GM19351 (cell line): Measurements from ENCODE around the gene SLC12A4.
"Not testable (repeated sequence)": the region's sequence is repeated elsewhere in the genome, so short reads cannot be mapped to it uniquely, and the experiment has no call there.

ENCODE experiments used
- ATAC-seq: cut with Tn5 transposase; IDR thresholded peaks from one replicate; pipeline ENCODE4 v1.9.1; 2021; ENCODE audit warnings: mild to moderate bottlenecking, moderate library complexity; ENCODE audit not compliant: unreplicated experiment

The SLC12A4 gene

DNA sequence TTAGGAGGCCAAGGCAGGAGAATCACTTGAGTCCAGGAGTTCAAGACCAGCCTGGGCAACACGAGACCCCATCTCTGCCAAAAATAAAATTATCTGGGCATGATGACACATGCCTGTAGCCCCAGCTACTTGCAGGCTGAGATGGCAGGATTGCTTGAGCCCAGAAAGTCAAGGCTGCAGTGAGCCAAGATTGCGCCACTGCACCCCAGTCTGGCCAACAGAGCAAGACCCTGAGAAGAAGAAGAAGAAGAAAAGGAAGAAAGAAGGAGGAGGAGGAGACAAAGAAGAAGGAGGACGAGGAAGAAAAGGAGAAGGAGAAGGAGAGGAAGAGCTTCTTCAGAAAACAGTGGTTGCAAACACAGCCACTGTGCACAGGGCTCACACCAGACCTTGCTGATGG lies 20.2 kb upstream of the SLC12A4 start:
- ATAC-seq: no peak

DNA sequence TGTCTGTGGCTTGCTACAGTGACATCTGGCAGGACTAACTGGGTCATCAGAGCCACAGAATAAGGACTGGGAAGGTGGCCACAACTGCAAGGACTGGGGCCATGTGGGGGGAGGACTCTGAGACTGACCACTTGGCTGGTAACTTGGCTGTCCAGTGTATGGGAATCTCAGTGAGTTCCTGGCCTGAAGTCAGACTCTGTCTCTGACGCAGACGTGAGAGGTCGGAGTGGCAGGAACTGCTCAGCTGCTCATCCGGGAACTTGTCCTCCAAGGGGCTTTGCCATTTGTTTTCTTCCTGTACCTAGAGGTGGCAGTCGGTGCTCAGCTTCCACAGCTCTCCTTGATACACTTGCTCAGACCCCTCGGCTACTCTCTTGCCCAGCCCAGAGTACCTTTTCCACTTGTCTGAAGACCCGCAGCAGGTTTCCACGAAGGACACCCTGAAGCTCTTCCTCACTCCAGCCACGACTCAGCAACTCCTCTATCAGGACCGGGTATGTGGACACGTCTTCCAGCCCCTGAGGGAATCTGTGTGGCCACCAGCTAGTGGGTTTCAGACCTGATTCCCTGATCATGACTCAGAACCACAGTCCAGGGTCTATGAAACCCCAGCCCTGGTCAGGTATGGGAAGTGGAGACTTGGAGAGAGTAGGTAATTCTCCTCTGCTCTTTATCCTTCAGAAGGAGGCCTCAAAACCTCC lies 19.2 kb upstream of the SLC12A4 start:
- no peak for ATAC-seq

DNA sequence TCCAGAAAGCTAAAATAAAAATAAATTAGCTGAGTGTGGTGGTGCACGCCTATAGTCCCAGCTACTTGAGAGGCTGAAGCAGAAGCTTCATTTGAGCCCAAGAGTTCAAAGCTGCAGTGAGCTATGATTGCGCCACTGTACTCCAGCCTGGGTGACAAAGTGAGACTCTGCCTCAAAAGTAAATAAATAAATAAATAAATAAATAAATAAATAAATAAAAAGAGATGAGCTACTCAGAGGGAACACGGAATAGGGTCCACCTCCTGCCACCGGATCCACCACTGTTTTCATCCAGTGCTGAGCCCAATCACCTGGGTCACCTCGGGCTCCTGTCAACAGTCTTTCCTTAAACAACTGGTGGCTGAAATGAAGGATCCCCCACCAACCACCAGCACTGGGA lies 18.5 kb upstream of the SLC12A4 start:
- ATAC-seq: no peak

DNA sequence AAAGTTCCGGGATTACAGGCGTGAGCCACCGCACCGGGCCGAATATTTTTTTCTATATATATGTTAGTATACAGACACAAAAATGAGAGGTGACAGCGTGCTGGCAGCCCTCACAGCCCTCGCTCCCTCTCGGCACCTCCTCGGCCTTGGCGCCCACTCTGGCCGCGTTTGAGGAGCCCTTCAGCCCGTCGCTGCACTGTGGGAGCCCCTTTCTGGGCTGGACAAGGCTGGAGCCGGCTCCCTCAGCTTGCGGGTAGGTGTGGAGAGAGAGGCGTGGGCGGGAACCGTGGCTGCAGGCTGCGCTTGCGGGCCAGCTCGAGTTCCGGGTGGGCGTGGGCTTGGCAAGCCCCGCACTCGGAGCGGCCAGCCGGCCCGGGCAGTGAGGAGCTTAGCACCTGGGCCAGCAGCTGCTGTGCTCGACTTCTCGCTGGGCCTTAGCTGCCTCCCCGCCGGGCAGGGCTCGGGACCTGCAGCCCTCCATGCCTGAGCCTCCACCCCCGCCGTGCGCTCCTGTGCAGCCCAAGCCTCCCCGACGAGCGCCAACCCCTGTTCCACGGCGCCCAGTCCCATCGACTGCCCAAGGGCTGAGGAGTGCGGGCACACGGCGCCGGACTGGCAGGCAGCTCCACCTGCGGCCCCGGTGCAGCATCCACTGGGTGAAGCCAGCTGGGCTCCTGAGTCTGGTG lies 13.7 kb upstream of the SLC12A4 start:
- no peak for ATAC-seq

DNA sequence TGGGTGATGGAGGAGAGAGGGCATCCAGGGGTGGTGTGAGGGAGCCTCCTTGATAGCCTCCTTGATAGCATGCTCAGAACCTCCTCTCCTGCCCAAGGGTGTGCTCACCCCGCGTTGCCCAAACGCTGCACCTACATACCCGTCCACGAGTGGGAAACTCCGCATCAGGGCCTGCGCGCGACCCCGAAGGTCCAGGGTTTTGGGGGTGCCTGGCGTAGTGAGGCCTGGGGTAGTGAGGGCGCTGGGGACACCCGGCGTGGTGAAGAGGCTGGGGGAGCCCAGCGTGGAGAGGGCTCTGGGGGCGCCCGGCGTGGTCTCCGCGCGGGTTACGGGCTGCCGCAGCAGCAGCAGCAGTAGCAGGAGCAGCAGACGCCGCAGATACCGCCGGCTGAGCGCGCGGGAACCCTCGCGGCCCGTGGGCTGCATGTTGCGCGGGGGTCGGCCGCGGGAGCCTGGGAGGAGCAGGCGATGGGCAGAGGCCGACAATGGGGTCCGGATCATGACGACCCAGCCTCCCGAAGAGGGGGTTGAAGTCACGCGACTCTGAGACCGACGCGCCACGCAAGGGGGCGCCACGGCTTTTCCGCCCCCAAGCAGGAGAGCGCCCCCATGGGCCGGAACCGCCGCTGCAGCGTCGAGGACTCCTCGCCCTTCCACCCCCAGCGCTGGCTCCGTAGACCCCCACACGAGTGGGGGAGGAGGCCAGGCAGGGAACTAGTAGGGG lies 11.7 kb upstream of the SLC12A4 start, which contains the start of gene DPEP3:
Gene DPEP3, minus strand, starts transcription at position 545 of the 724 bp plus-strand sequence. Its CDS starts 119 bp downstream, at position 426.
- ATAC-seq: no peak

DNA sequence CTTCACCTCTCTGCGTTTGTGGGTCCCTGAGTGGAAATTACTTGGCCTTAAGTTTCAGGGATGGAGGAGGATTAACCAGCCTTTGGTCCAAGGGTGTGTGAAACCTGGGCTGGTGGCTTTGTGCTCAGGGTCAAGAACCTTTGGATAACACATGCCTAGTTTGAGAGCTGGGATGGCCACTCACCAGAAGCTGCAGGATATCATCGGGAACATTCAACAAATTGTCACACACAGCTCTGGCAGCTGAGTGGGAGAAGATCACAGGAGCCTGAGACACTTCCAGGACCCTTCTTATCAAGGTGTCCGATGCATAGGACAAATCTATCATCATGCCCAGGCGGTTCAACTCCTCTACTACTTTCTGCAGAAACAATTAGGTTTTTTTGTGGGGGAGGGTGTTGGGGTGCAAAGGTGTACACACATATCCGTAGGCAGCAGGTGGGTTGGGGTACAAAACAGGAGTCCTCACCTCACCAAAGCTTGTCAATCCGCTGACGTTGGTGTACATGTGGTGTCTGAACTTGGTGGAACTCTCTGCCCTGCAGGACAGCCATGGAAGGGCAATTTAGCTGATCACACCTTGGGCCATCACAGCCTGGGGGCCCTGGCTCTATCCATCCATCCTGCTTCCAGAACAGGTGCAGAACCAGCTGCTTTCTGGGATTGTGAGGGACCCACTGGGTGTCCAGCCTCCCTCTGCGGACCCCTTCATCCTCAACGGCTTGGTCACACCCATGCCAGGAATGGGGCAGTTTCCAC lies 9.2 kb upstream of the SLC12A4 start:
- ATAC-seq: no peak

DNA sequence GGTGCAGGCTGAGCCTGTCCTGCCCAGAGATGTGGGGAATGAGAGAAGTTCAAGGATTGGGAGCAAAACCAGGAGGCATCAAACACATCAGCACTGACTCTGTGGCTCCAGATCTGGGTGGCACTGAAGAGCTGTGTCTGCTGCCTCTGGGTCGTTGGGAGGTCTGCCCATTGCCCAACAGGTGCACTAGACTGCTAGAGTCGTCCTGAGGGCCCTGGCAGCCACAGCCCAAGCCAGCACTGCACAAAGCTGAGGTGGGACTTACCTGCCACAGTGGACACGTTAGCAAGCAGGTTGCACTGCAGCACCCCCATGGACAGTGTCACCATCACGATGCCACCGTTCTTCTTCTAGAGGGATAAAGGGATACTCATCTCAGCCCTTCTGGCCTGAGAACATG lies 8.6 kb upstream of the SLC12A4 start:
- ATAC-seq: no peak

DNA sequence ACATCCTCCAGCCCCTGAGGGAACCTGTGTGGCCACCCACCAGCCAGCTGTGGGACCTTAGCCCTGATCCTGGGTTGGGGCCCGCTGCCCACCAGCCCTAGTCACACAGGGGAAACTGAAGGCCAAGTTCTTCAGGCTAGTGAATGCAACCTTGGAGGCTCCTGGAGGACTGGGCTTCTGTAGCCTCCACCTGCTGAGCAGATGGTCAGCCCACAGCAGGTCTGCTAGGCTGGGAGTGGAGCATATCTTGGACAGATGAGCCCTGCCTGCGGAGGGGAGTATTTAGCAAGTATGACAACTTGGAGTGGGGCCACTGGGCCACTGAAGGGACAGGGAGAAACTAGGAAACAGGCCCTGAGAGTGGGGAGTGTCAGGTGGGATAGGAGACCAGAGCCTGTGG lies 7.8 kb upstream of the SLC12A4 start:
- no peak for ATAC-seq

DNA sequence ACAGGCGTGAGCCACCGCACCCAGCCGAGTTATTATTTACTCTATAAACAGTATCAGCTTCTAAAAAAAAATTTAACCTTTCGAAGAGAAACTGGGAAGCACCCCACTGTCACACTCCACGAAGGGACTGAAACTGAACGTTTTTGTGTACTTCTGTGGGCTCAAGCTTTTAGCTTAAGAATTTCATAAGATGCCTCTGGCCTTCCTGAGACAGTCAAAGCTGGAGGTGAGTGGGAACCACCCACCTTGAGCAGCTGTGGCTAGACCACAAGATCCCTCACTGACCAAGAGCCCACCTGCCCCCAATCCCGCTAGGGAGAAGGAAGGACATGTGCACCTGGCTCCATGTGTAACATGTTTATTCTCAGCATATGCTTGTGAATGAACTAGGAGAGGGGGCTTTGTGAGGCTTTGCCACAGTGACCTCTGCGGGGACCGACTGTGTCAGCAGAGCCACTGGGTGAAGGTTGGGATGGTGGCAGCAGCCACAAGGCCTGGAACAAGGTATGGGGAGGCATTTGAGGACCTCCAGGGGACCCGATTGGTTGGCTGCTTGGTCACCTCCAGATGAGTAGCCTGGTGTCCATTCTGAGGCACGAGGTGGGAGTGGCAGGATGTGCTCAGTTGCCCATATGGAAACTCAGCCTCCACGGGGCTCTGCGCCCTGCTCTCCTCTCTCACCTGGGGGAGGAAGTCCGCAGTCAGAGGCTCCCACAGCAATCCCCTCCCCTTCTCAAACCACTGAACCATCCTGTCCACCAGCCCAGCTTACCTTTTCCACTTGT lies 7.1 kb upstream of the SLC12A4 start:
- no peak for ATAC-seq

DNA sequence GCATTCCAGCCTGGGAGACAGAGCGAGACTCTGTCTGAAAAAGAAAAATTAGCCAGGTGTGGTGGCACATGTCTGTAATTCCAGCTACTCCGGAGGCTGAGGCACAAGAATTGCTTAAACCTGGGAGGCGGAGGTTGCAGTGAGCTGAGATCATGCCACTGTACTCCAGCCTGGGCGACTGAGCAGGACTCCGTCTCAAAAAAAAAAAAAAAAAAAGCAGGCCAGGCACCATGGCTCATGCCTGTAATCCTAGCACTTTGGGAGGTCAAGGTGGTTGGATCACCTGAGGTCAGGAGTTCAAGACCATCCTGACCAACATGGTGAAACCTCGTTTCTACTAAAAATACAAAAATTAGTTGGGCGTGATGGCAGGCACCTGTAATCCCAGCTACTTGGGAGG lies 3.8 kb upstream of the SLC12A4 start:
- ATAC-seq: not testable (repeated sequence)

DNA sequence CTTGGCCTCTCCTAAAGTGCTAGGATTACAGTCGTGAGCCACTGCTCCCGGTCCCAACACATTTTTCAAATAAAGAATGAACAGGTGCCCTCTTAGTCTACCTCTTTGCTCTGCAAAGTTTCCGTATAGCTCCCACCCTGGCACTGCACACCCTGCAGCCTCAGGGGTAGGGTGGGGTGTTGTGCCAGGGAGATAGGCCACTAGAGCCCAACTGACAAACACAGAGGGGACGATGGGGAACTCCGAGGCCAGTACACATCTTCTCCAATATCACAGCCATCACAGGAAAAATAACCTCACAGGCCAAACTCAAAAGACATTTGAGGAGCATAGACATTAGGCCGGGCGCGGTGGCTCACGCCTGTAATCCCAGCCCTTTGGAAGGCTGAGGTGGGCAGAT lies 2.7 kb upstream of the SLC12A4 start:
- no peak for ATAC-seq

DNA sequence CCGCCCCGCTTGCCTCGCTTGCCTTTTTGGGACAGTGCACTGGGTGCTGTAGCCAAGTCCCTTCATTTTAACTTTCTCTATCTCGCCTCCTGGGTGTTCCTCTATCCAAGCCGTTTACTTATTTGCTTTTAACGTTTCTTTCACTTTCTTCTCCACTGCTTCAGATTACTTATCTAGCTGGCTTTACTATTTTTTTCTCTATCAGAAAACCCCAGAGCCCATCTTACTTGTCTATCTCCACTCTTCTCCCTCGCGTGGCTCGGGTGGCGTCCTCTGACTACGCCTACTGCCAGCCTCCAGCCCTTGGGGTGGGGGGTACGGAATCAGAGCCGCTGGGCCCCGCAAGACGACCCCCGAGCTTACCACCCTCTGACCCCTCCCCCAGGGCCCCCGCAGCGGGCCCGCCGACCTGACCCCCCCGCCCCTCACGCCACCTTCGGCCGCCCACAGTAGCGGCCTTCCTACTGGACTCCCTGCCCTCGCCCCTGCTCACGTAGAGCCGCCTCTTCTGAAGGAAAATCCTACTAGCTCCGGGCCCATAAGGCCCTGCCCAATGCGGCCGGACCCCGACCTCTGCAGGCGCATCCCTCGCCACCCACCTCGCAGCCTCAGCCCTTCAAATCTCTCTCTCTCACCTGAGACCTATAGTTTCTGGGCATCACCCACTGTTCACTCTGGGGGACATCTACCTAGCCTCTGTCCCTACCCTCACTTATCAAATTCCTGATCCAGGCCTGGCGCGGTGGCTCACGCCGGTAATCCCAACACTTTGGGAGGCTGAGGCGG lies 1.0 kb upstream of the SLC12A4 start:
- ATAC-seq: peak; percentile 18

DNA sequence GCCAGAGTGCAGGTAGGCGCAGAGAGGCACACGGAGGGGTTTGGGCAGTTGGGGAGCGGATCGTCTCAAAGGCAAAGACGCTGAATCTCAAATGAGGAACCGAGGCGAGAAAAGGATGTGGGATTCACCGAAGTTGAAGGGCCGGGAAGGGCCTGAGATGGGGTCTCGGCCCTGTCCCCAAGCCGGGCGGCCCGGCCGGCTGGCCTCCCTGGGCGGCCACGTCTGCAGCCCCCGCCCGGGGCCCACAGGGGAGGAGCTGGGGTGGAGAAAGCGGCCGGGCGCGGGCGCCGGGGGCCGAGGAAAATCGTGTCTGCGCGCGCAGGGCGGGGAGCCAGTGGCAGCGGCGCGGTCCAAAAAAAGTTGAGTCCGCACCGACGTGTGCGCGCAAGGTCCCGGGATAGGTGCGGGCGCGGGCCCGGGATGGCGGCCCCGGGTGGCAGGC lies 458 bp downstream of the SLC12A4 start:
- peak; percentile 23 for ATAC-seq

DNA sequence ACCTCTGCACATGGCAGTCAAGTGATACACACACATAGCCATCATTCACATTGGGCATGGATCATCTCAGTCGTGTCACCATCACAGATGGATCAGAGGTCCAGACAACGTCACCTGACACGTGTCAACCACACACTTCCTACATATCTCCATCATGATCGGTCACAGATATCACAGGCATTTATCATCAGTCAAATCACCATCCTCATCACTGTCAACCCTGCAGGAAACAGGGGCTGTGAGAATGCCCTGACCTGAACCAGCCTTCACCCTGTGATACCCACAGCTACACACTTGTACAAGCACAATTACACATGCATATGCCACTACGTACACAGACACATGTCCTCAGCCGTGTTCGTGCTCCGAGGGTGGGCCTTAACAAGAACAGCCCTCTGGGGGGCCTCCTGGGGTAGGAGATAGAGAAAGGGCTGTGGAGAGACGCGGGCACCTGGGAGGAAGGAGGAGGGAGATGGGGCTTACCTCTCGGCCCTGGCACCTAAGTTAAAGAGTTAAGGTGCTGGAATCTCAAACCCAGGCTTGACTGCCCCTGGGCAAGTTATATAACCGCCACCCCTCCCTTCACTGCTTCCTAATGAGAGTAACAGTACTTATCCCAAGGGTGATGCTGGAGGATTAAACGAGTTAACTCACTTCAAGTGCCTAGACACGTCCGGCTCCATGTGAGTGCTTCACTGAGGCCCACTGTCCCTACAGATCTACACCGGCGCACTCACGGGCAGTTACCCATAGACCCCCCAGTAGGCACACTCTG lies 1.1 kb downstream of the SLC12A4 start:
- ATAC-seq: no peak

DNA sequence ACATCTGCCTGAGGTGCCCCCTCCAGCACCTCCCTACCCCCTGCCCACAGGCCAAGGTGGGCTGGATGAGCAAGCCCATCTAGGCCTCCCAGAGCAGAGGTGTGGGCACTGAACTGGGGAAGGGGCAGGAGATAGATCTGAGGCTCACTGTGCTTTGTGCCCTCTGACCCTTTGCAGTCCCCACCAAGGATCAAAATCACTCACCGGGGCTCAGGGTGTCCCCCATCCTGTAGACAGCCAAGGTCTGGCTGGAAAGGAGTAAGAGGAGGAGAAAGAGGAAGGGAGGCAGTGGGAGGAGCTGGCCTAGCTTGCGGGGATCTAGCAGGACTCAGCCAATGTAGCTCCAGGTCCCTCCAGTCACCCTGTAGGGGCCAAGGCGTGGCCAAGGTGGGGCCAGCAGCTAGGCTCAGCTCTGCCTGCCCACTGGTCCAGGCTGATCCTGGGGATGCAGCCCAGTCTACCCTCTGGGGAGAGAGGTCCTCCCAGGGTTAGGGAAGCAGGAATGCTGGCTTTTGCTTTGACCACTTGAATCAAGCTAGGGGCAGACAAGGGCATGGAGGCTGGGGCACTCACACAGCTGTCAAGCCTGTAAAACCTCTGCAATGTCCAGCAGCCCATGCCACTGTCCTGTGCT lies 1.8 kb downstream of the SLC12A4 start:
- ATAC-seq: no peak

DNA sequence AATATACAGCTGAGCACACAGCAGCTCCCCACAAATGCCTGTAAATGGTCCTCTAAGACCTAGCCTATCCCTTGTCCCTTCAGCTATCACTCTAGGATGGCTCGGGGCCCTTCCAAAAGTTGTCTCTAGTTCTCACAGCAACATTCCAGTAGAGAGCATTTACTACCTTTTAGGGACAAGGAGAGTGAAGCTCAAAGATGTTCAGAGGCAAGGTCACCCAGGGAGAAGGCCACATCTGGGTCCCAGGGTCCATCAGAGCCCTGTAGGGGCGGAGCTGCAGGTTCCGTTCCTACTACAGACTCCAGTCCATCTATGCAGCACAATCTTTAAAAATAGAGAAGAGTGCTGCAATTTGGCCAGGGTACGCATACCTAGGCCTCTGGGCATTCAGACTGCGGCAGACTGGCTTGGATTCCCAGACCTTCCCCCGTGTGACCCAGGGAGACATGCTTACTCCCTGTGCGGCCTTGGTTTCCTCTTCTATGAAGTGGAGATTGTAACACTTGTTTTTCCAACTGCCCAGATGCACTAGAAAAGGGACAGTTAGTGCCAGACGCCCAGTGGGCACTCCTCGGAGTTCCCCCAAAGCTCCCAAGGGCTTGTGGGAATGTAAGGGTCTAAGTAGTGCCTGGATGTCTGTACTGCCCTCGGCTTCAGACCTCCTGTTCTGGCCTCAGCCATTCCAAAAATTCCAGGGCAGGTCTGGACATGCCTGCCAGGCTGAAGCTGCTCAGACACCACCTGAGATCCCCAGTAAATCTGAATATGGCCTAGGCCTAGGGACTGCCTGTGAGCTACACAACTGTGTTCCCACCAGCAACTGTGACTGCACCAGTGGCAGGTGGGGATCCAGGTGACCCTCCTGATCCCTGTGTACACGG lies 2.5 kb downstream of the SLC12A4 start:
- no peak for ATAC-seq

DNA sequence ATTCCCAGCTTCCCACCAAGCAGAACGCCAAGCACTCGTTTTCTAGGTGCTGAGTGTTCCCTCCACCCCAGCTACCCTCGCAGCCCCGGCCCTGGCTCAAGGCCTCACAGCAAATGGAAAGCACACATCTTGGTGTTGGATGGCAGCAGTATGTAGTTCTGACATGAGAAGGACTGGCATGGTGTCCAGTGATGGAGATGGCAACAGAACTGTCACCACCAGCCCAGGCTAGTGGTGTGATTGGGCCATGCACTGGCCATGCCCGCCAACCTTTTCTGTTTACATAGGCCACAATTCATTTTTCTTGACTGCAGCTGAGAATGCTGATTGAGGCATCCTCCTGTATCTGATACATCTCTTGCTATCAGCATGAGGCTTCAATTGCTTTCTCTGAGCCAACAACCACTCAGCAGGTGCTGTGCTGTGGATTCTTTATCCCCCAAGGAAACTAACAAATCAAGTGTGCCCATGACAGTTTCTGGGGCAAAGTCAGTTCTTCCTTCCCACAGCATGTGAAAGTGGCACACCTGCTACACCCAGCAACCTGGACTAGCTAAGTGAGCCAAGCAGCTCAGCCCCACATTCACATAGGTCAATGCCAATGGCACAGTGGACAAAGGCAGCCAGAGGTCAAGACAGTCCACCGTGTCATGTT lies 3.8 kb downstream of the SLC12A4 start:
- no peak for ATAC-seq
